ENCODE measurements around the gene DMXL1. TPM values are rescaled to one million over a fixed set of nuclear protein-coding genes. Genes with fewer than 3 reads are reported as not detected.
"Not testable (repeated sequence)": the region's sequence is repeated elsewhere in the genome, so short reads cannot be mapped to it uniquely, and the experiment has no call there.

DMXL1 gene
- total RNA-seq, 2 donors from 2014 or later: 28.9 to 29.2 TPM

- intact Hi-C loops (cut with DNase I): no loop called here
- peak in 1 of 2 donors; percentile 18 for ATAC-seq
- no peak for DNase-seq
Measured at GRCh38 chr5:119063579-119064379, 7.1 kb upstream of the DMXL1 start.

- ATAC-seq: no peak
- intact Hi-C loops (cut with DNase I): no loop called here
- no peak for DNase-seq
Measured at GRCh38 chr5:119067450-119067849, 3.4 kb upstream of the DMXL1 start.

DNA sequence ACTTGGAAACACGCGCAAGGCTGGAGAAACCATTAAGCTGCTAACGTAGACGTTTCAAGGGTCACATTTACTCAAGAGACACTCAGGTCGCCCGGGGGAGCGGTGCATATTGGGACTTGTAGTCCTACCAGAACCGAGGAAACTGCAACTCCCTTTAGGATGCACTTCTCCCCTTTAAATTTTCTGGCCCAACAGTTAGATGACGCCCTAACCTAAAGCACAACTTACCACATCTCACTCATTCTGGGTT lies 384 bp upstream of the DMXL1 start:
- DNase-seq (peak; percentile 88), ATAC-seq (peak; percentile 64 to 78)
- intact Hi-C loops (cut with DNase I): no loop called here

DNA sequence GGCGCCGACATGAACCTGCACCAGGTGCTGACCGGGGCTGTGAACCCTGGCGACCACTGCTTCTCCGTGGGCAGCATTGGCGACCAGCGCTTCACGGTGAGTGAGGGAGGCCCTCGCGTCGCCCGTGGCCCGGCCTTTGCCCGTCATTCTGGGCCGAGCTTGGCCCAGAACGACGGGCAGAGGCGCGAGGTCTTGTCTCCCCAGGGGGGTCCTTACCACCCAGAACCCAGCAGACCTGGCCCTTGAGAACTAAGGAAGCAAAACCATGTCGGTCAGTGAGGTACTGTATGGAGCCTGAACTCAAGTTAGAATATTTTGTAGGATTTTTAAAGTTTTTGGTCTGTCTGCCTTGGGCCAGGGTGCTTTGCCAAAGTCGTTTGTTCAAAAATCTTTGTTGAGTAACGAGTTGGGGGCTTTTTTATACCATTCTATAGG lies 691 bp downstream of the DMXL1 start:
- DNase-seq (no peak), ATAC-seq (peak; percentile 32)
- intact Hi-C loops (cut with DNase I): no loop called here

- DNase-seq (no peak), ATAC-seq (no peak)
- intact Hi-C loops (cut with DNase I): no loop called here
Measured at GRCh38 chr5:119072496-119072895, 1.6 kb downstream of the DMXL1 start.

GRCh38 chr5:119073746-119074337 lies 3.0 kb downstream of the DMXL1 start:
- ATAC-seq; DNase-seq; intact Hi-C loops (cut with DNase I): not testable (repeated sequence)

- no peak for DNase-seq
- intact Hi-C loops (cut with DNase I): no loop called here
- ATAC-seq: no peak
Measured at GRCh38 chr5:119074419-119074818, 3.5 kb downstream of the DMXL1 start.

DNA sequence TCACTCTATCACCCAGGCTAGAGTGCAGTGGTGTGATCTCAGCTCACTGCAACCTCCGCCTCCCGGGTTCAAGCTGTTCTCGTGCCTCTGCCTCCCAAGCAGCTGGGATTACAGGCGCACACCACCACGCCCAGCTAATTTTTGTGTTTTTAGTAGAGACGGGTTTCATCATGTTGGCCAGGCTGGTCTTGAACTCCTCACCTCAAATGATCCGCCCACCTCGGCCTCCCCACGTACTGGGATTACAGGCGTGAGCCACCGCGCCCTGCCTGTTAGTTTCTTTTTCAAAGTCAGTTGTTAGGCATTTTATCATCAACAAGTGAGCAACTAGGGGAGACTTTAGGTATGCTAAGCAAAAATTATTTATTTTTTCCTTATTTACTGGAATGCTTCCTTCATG lies 4.4 kb downstream of the DMXL1 start:
- ATAC-seq; DNase-seq; intact Hi-C loops (cut with DNase I): not testable (repeated sequence)

DNA sequence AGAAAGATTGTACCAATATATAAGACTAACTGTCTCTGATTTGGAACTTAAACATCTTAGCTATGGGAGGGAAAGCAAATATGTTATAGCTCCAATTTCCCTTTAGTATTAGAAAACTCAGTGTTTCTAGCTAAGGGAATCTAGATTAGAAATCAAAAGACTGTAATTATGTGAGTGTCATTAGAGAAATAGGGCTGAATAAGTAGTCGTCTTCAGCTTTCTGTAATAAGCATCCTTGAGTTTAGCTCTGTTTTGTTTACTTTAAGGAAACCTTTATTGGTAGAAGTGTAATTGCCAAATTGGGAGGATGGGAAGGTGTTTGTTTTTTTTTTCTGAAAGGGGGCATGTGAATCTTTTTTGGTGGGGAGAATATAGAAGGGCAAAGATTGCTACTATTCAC lies 5.2 kb downstream of the DMXL1 start:
- ATAC-seq: no peak
- DNase-seq: no peak
- intact Hi-C loops (cut with DNase I): no loop called here

DNA sequence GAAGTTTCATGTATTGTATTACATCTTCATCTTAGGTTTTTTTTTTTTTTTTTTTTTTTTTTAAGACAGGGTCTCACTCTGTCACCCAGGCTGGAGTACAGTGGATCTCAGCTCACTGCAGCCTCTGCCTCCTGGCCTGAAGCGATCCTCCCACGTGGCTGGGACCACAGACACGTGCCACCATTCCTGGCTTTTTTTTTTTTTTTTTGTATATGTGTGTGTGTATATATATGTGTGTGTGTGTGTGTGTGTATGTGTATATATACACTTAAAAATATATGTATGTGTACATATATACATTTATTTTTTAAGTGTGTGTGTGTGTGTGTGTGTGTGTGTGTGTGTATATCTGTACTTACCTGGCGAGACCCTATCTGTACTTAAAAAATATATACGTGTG lies 6.6 kb downstream of the DMXL1 start:
- no peak for DNase-seq
- intact Hi-C loops (cut with DNase I): no loop called here
- ATAC-seq: no peak

- ATAC-seq (no peak), DNase-seq (no peak)
- intact Hi-C loops (cut with DNase I): no loop called here
Measured at GRCh38 chr5:119078071-119078846, 7.4 kb downstream of the DMXL1 start.

DNA sequence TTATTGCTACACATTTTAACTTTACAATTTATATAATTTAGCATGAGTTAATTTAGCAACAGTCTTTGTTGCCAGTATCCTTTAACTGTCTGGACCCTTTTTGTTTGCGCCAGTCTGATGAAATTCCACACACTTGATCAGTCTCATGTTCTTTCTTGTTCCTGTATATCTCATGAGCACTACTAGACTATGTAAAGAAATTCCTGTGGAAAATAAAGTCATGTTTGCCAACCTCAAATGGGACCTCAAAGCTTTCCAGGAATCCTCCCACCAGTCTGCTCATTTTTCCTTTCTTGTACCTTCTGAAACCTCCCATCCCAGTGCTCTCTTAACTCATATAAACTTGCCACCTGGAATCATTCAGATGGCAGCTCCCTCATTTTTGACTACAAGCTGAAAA lies 8.0 kb downstream of the DMXL1 start:
- DNase-seq (no peak), ATAC-seq (no peak)
- intact Hi-C loops (cut with DNase I): no loop called here

- ATAC-seq (peak in 1 of 2 donors; percentile 17), DNase-seq (no peak)
- intact Hi-C loops (cut with DNase I): no loop called here
Measured at GRCh38 chr5:119079318-119079921, 8.5 kb downstream of the DMXL1 start.

DNA sequence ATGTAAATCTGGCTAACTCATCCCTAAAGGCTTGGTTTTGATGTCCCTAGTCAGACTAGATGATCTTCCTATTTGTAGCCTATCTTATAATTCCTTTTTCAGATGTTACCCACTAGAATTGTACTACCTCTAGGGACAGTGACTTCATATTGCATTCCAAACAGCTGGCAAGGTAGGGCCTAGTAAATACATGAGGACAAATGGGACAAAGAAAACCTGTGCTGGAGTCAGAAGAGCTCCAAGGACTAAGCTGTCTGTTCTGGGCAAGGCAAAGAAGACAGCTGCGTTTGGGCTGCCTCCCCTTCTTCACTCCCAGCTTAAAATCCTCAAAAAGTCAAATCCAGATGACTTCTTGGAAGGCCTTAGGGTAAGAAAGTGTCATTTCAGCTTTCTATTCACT lies 10.0 kb downstream of the DMXL1 start:
- DNase-seq (no peak), ATAC-seq (no peak)
- intact Hi-C loops (cut with DNase I): no loop called here

DNA sequence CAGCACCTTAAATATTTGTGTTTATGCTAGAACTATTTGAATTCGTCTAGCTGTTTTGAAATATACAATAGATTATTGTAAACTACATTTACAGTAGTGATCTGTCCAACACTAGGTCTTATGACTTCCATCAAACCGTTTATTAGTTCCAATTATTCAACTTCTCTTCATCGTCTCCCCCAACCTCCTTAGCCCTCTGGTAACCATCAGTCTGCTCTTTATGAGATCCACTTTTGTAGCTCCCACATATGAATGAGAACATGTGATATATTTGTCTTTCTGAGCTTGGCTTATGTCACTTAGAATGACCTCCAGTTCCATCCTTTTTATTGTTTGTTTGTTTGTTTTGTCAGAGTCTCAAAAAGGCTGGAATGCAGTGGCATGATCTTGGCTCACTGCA lies 11.8 kb downstream of the DMXL1 start:
- DNase-seq: no peak
- intact Hi-C loops (cut with DNase I): no loop called here
- ATAC-seq: no peak

DNA sequence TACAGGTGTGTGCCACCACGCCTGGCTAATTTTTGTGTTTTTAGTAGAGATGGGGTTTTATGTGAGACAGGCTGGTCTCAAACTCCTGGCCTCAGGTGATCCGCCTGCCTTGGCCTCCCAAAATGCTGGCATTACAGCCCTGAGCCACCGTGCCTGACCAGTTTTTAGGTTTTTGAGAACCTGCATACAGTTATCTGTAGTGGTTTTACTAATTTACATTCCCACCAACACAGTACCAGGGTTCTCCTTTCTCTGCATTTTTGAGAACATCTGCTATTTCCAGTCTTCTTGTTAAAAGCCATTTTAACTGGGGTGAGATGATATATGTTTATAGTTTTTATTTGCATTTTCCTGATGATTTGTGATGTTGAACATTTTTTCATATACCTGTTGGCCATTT lies 12.8 kb downstream of the DMXL1 start:
- no peak for DNase-seq
- ATAC-seq: no peak
- intact Hi-C loops (cut with DNase I): no loop called here

DNA sequence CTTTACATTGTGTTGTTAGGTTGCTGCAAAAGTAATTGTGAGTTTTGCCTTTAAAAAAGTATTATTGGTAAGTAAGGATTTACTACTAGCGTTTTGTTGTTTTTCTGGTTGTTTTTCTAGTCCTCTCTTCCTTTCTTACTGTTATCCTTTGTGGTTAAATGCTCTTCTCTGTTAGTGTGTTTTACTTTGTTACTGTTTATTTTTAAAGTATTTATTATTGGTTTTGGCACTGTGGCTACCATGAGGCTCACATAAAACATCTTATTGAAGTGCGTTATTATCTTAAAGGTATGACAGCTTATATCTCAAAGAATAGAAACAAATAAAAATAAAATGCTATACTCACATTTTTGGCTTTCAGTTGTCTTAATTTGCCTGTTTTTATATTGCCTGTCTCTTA lies 17.6 kb downstream of the DMXL1 start:
- no peak for DNase-seq
- intact Hi-C loops (cut with DNase I): no loop called here
- ATAC-seq: no peak

DNA sequence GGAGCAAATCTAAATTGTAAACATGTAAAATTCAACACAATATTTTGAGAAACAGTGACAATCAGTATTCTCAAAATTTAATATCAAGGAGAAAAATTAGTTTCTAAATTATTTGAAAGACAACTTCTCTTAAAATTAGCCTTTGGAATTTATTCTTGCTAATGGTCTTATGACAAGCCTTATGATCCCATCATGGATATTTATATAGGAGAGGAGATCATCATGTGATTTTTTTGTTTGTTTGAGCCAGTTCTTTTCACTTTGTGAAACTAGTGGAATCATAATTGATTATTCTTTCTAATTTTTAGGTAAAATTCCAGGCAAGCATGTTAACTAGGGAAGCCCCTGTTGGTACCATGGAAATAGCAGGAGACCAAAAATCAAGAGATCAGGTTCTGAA lies 24.7 kb downstream of the DMXL1 start:
- DNase-seq (no peak), ATAC-seq (no peak)
- intact Hi-C loops (cut with DNase I): no loop called here

DNA sequence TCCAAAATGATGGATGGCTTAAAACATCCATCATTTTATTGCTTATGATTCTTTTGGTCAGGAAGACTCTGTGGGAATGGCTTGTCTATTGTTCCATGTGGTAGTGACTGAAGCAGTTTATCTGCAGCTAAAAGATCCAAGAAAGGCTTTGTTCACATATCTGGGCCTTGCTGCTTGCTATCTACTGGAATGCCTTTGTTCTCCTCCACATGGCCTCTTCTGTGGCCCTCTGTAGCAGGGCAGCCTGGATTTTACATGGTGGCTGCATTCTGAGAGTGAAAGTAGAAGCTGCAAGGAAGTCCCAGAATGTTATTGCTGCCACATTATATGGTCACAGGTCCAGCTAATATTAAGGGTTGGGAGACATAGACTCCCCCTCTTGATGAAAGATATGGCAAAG lies 35.1 kb downstream of the DMXL1 start:
- ATAC-seq: no peak
- no peak for DNase-seq
- intact Hi-C loops (cut with DNase I): no loop called here

DNA sequence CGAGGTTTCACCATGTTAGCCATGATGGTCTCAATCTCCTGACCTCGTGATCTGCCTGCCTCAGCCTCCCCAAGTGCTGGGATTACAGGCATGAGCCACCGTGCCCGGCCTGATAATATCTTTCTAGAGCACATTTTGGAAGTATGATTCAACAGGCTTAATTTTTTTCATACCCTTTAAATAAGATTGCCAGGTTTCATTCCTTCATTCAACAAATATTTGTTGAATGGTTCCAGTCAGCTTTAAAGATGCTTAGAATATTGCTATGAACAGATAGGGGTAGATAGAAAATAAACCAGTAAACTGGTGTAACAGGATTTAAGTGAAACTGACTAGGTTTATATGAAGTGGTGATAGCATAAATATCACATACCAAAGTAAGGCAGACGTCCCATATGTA lies 41.3 kb downstream of the DMXL1 start:
- intact Hi-C loops (cut with DNase I): no loop called here
- ATAC-seq (no peak), DNase-seq (no peak)
